ENCODE measurements around the gene OR8D4. TPM values are rescaled to one million over a fixed set of nuclear protein-coding genes. Genes with fewer than 3 reads are reported as not detected.

Gene OR8D4
- total RNA-seq, 2 donors from 2014 or later: 0.61 to 1.5 TPM

Other genes with a start within 250 kb of the OR8D4 start
- gene SCN3B, start 247.5 kb upstream of the OR8D4 start, total RNA-seq: under 1 TPM; 0.43 to 0.59 TPM
- gene ZNF202, start 160.5 kb upstream of the OR8D4 start, total RNA-seq: 1 to 10 TPM; 7.5 to 7.7 TPM
- gene OR6X1, start 147.6 kb upstream of the OR8D4 start, total RNA-seq: not detected
- gene OR6M1, start 95.8 kb upstream of the OR8D4 start, total RNA-seq: not detected
- not detected for gene TMEM225, start 16.5 kb upstream of the OR8D4 start, total RNA-seq
- gene OR4D5, start 37.5 kb downstream of the OR8D4 start, total RNA-seq: under 1 TPM; 0.37 to 0.81 TPM
- not detected for gene OR6T1, start 41.7 kb downstream of the OR8D4 start, total RNA-seq
- not detected for gene OR10S1, start 75.6 kb downstream of the OR8D4 start, total RNA-seq
- gene OR10G6, start 93.0 kb downstream of the OR8D4 start, total RNA-seq: not detected
- gene OR10G4, start 110.8 kb downstream of the OR8D4 start, total RNA-seq: under 1 TPM; 0.18 to 0.56 TPM
- under 1 TPM in 1 of 2 donors, not detected in 1; 0.34 TPM for gene OR10G9, start 120.8 kb downstream of the OR8D4 start, total RNA-seq
- gene OR10G8, start 124.6 kb downstream of the OR8D4 start, total RNA-seq: not detected
- not detected for gene OR10G7, start 139.2 kb downstream of the OR8D4 start, total RNA-seq
- 10 to 100 TPM; 48.8 to 59.8 TPM for gene VWA5A, start 213.3 kb downstream of the OR8D4 start, total RNA-seq